GM06990 (cell line): ENCODE measurements around the gene TEX38.

Experiments
- DNase-seq: peaks from one replicate; pipeline ENCODE4 v3.0.0-alpha.2; 2011; ENCODE audit not compliant: insufficient read length; ENCODE audit errors: extremely low read depth
- H3K27me3 ChIP-seq: replicated peaks from 2 replicates; pipeline ENCODE4 v1.6.0; 2011; ENCODE audit warnings: low read length; ENCODE audit not compliant: control insufficient read depth, insufficient read depth
- H3K36me3 ChIP-seq: 2 replicates; pipeline ENCODE4 v1.5.1; 2011; ENCODE audit warnings: low read length; ENCODE audit not compliant: control insufficient read depth, insufficient read depth
- H3K4me3 ChIP-seq: replicated peaks from 2 replicates; pipeline ENCODE4 v1.5.1; 2011; ENCODE audit warnings: low read depth, mild to moderate bottlenecking, control low read depth, low read length
- CTCF ChIP-seq: IDR thresholded peaks from 2 replicates; pipeline ENCODE4 v1.5.1; 2011; ENCODE audit warnings: low read length, control low read depth, mild to moderate bottlenecking, inconsistent platforms; ENCODE audit not compliant: insufficient read depth, poor library complexity, severe bottlenecking

The TEX38 gene

GRCh38 chr1:46671554-46671953 is at the start of gene TEX38:
Gene TEX38, plus strand, starts transcription at chr1:46671854. Its CDS starts 81 bp downstream, at chr1:46671935.
- peaks cover 9% of the 10 kb centered on the region for H3K36me3 ChIP-seq
- TF ChIP-seq CTCF: no peak
- H3K4me3 ChIP-seq: no peak within 1 kb of the TSS
- no peaks in the 10 kb centered on the region for H3K27me3 ChIP-seq
- no peak for DNase-seq

DNA sequence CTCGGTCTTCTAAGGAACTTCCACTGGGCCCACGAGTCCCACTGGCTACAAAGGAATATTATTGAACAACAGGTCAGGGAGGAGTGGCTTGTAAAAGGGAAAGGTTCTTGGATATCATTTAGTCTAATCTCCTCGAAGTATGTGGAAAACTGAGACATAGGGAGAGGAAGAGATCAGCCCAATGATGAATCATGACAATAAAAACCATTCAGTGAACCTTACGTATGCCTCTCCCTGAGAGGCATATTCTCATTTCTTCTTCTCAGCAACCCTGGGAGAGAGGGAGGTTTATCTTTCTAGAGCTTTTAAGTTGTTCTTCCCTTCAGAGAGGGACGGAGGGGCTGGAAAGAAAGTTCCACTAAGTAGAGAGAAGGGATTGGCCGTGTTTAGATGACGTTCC is 49.7 kb upstream of the TEX38 start:
- Histone ChIP-seq H3K4me3 (no peak overlapping the region), H3K27me3 (no peaks in the 10 kb centered on the region), H3K36me3 (no peaks in the 10 kb centered on the region)
- no peak for DNase-seq
- TF ChIP-seq CTCF: no peak

- H3K4me3 ChIP-seq: no peak overlapping the region
- no peak for DNase-seq
- TF ChIP-seq CTCF: peak; percentile 60
- H3K27me3 ChIP-seq: no peaks in the 10 kb centered on the region
- H3K36me3 ChIP-seq: no peaks in the 10 kb centered on the region
These were observed 49.3 kb upstream of the TEX38 start for GRCh38 chr1:46622344-46622743.

DNA sequence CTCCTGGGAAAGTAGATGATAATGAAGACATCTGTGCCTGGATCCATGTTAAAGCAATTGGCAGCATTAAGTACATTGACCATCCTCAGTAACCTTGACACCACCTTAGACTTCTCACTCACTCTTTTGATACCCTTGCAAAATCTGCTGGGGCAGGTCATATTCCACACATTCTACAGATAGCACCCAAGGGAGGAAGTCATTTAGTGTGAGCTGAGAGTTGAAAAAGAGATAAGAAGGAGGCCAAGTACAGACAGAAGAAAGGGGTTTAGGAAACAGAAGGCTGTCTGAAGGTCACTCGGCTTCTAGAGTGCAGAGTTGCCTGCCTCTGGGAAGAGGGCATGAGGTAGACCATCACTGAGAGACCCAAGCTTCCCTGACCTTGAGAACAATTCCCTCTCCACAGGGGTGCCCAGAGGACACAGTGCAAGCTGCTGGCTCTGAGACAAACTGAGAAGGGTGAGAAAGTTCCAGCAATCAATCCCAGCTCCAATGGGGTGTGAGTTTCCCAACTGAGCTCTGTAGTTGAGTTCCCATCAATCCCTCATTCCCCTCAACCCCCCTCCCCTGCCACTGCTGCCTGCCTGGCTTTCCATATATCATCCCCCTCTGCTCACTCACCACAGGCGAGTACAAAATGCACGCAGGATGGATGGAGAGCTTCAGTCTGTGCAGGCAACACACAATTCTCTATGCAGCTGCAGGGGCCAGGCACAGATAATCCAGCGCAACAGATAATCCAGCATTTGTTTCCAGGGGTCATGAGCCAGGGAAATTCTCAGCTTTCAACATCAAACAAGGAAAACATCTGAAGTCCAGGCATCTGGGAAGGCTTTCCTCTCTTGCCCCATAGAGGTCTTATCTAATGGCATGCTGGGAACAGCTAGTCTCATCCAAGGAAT is 47.7 kb upstream of the TEX38 start:
- DNase-seq: no peak
- no peak overlapping the region for H3K4me3 ChIP-seq
- H3K36me3 ChIP-seq: no peaks in the 10 kb centered on the region
- H3K27me3 ChIP-seq: no peaks in the 10 kb centered on the region
- TF ChIP-seq CTCF: no peak

DNA sequence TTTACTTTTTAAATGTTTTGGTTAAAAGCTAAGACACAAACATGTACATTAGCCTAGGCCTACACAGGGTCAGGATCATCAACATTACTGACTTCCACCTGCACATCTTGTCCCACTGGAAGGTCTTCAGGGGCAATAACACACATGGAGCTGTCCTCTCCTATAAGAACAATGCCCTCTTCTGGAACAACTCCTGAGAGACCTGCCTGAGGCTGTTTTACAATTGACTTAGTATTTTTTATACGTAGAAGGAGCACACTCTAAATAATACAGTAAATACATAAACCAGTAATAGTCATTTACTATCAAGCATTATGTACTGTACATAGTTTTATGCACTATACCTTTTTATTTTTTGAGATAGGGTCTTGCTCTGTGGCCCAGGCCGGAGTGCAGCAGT is 40.9 kb upstream of the TEX38 start:
- no peak for TF ChIP-seq CTCF
- Histone ChIP-seq H3K27me3 (no peaks in the 10 kb centered on the region), H3K4me3 (no peak overlapping the region), H3K36me3 (peaks cover 9% of the 10 kb centered on the region)
- DNase-seq: no peak
